T-helper 2 cell (primary cell): Measurements from ENCODE around the gene TUBA3C.

Experiments
- DNase-seq, 5 experiments: peaks; one replicate each; pipeline versions ENCODE4 v3.0.0 to v3.0.0-alpha.2; 2012 to 2022

The TUBA3C gene

DNA sequence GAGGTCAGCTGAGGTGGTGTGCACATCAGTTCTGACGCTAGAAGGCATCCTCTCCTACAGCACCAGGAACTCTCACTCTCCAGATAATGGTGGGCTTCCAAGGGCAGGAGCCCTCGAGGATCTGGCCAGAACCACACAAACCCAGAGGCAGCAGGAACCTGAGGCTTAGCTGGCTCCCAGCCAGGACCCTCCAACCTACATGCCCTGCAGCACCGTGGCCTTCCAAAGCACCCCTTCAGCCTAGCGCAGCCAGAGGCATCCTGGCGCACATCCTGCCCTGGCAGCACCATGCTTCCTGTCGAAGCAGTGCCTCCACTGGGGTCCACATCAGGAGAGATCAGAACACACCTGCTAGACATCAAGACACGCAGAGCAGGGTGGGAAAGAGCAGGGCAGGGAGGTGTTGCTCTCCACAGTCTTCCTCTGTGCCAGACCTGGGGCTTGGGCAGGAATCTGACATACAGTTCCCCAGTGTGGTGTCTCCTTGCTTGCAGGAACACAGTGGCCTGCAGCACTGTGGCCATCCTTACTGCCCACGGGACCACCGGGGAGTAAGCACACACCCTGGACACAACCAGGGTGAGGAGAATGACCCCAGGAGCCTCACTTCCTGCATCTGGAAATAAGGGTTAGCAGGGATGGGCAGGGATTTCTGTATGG, 21.7 kb downstream of the TUBA3C start:
- DNase-seq = no peak

DNA sequence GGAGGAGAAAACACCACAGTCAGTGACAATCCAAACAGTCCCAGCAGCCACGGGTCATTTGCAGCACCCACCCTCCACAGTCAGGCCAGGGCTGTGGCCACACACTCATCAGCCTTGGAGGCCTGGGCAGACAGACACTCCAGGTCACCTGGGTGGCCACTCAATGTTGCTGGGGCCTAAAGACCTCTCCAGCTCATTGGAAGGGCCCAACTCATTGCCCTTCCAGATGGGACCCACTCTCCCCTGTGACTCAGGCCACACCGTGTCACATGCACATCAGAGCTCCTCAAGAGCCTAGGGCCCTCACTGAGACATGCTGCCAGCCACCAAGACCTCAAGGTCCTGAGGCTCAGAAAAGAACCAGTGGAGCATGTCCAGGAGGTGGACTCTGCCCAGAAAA, 22.4 kb downstream of the TUBA3C start:
- no peak for DNase-seq

DNA sequence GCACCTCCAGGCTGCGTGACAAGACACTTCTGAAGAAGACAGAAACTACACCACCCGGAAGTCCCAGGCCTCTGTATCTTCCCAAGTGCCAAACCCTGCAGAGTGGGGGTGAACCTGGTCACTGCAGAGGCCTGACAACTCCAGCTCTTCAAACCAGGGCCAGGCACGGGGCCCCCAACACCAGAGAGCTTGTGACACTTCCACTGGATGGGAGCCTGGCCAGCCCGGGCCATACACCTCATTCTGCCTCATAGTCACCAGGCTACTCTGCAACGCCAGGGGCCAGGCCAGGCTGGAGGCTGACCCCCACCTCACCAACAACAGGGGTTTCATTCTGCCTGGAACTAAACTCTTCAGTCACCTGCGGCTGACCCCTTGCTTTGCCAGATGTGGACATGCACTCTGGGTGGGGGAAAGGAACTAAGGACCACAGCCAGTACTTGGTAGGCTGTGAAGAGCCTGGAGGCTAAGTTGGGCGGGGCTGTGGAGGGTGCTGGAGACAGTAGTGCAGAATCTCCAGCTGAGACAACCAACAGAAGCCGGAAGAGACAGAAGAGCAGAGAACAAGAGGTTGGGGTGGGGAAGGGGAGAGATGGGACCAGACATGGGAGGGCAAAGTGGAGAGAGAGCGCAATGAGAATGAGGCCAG, 23.0 kb downstream of the TUBA3C start:
- no peak for DNase-seq

DNA sequence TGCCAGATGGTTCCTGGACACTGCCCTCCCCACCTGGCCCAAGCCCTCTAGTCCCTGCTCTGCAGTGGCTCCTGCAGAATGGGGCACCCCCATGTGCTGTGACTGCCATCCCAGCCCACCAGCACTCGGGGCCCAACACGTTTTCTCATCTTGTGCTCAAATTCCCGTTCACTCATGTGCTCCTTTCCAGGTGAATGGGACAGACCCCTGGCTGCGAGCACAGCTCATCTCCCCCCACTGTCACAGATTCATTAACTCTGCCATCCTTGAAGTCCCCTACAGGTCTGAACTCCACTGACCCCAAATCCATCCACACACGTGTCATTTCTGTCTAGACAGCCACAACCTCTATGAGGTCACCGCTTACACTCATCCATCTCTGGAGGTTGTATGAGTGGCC, 23.6 kb downstream of the TUBA3C start:
- DNase-seq = no peak

DNA sequence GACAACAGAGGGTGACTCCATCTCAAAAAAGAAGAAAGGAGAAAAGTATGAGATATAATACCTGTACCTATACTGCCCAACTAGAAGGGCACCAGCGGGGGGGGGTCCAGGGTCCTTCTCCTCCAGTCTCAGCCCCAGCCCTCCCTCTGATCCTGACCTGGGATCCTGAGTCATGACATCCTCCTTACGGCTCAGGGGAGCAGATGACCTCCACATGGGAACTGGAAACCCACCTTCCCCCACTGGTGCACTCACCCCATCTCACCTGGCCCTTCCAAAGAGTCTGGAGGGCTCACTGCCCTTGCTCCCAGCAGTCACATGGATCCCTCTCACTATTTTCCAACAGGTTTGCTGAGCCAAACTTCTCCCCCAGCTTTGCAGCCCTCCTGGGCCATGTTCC, 24.2 kb downstream of the TUBA3C start:
- DNase-seq = no peak

DNA sequence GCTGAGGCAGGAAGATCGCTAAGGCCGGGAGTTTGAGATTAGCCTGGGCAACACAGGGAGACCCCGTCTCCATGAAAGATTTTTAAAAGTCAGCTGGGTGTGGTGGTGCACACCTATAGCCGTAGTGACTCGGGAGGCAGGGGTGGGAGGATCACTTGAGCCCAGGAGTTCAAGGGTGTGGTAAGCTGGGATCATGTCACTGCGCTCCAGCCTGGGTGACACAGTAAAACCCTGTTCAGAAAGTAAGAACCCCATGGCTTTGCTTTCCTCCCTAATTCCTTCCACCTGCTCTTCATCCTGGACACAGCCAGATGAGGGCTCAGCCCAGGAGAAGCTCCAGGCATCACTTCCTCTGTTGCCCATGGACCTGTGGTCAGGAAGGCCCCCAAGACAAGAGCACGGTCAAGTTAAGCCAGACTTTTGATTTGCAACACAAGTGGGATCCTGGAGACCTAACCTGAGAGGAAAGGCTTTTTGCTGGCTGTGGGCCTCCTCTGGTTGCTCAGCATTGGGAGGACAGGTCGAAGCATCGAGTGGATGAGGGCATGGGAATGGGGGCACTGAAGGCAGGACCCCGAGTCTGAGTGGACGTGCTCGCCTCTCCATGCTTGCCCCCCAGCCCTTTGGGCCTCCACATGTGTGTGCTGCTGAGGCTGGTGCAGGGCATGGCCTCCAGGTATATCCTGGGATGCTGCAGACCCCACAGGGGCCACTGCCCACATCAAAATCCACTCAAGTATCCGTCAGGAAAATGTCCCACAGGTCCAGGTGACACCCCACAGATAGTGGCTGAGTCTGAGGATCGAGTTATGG, 25.4 kb downstream of the TUBA3C start:
- DNase-seq = no peak

DNA sequence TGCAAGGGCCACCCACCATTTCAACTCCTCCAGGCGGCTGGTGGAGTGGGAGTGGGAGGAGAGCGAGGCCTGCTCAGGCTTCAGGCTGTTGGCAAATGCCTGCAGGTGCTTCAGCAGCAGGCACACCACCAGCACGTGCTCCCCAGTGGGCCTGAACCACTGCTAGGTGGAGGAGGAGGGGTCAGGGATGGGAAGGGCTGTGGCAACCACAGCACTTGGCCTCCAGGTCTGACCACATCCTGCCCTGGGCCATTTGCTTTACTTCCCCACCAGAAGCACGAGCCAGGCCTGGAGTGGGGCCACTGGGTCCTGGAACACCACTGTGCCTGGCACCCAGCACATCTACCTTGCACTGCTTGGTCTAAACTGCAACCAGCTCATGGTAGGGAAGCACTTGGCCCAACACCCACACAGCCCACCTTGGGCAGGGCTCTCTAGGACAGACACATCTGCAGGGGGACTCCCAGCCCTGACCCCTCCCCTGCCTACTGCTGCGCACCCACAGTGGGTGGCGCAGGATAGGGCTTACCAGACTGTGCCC, 26.2 kb downstream of the TUBA3C start:
- no peak for DNase-seq

DNA sequence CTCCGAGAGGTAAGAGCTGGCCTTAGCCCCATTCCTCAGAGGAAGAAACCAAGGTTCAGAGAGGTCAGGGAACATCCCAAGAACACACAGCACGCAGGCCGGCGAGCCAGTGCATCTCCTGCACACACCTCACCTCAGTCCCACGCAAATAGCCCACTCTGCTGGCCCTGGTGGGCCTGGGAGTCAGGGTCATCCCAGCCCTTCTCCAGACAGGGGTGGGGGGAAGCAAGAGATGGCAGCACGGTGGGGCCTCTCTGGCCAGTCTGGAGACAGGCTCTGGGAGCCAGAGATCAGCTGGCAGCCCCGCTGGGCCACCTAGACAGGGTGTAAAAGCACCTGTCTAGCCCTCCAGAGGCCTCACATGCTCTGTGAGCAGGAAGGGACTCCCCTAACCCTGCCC, 26.8 kb downstream of the TUBA3C start:
- DNase-seq = no peak

DNA sequence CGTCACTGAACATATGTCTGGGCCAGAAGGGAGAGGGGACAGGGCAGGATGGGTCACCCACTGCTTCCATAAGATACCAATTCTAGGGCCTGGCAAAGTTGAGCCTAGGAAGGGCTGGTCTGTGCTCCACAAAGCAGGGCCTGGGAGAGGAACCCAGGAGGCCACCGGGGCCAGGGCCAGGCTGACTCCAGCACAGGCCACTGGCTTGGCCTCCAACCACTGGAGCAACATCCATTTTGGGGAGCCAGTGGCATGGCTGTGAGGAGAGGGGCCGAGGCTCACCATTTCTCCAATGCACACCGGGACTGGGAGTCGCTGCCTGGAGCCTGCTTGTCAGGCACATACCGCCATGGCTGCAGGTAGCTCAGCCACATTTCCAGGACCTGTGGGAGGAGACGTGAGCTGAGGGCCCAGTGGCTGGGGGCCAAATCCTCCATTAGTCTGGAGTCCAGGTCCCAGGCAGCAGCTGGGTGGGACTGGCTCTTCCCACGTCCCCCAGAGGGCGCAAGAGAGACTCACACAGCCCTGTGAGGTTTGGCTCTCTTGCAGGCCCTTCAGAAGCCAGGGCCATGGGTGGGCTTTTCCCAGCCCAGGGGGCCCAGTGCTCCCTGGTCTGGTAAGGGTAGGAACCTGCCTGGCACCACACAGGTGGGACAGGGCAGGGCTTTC, 27.7 kb downstream of the TUBA3C start:
- DNase-seq = peak in 1 of 5 experiments; percentile 11

DNA sequence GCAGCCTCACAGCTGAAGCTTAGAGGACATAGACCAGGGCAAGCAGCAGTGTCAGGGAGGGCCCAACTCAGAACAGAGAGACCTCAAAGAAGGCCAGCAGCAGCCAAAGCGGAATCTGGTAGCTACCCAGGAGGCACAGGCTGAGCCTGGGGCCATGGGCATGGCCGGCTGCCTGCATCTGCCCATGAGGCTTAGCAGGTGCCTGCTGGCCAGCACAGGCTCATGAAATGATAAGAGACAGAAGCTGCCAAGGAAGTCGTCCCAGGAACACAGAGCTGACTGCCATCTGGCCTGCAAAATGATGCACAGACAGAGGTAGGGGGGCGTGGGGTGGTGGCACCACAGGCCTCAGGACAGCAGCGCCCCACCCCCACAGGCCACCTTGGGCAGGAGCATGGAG, 29.2 kb downstream of the TUBA3C start:
- DNase-seq = no peak

DNA sequence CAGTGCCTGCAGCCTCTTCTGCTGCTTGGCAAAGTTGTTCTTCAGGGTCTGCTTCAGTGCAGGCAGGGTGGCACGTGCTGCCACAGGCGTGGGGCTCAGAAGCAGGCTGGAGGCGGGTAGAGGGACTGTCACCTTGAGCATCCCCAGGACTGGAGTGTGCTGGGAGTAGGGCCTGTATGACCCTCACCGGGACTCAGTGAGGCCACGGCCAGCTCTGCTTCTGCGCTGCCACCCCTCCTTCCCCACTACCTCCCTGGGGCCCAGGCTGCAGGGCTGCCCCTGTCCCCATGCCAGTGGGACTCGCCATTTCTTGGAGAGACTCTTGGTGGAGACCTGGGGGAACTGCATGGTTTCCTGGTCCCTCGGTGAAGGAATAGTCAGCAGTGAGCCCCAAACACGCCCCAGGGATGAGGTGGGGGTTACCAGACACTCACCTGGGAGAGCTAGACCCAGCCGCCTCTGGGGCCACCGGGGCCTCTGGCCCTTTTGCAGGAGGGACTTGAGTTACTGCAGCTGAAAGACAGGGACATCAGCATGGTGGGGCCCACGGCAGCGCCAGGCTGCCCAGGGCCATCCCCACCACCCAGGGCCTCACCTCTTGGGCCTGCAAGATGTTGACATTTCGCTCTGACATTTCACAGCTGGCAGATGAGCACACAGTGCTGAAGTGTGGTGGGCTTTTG, 29.9 kb downstream of the TUBA3C start:
- no peak for DNase-seq

DNA sequence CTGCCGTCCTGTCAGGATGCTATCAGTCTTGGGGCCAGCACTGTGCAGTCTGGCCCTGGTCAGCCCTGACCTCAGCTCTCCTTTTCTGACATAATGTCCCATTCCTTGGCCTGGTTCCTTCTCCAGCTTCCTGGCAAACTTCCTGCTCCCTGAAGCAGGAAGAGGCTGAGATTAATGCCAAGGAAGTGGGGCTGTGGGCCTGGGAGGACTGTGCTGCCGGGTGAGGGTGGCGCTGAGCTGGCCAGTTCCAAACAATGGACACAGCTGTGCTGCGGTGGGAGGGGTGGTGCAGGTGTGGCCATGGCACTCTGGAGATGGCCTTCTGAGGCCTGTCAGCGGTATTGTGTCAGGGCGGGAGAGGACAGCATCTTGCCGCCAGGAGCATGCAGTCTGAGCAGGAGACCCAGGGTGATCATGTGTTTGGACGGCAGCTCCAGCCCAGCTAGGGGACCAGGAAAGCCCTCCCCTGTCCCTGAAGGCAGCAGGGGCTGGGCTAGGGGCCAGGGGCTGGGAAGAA, 30.9 kb downstream of the TUBA3C start:
- no peak for DNase-seq

DNA sequence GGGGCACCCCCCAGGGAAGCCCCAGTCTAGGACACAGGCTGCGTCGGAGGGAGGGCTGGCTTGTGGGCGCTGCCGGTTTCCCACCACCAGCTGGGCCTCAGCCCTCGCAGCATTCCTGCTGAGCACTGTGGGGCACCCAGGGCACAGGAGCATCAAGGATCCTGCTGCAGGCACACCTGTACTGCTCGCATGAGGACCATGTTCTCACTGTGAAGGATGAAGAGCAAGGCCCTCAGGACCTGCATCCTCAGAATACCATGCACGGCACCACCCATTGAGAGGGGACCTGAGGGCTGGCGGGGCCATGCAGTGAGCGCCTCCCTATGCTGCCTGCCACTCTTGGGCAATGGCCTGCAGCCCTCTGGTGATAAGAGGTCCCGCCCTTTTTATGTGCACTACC, 31.4 kb downstream of the TUBA3C start:
- DNase-seq = no peak

DNA sequence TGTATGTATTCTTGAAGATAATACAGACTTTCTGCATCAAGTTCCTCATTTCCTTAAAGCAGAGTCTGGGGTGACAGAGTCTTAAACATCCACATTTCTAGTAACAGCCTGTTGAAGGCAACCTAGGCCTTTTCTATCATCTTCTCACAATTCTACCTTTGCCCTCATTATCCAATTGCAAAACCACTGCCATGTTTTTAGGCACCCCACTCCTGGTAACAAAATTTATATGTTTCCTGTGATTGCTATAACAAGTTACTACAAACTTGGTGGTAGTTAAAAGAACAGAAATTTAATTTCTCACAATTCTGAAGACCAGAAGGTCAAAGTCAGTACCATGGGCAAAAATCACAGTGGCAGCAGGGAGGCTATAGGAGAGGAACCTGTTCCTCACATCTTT, 33.1 kb downstream of the TUBA3C start:
- DNase-seq = no peak
